PC-3 (cell line): ENCODE results near the gene CASK. TPM values are rescaled to one million over a fixed set of nuclear protein-coding genes. Genes with fewer than 3 reads are reported as not detected.

Source experiments
- ATAC-seq: fragments of 200-7000 bp; cut with Tn5 transposase; 2 replicates; pipeline ENCODE4 v1.9.1; 2020; ENCODE audit warnings: mild to moderate bottlenecking, moderate library complexity
- BruUV-seq: library from RNA; stranded (reverse); fragments of 400-500 nt; replicated peaks from 2 replicates; lab custom pipeline; 2021; lab: Mats Ljungman, UMichigan
- CTCF ChIA-PET: fragments of 300-600 bp; sonication (Branson Sonifier 250); formaldehyde crosslinking; loops from one replicate; lab custom pipeline; 2022; ENCODE audit warnings: antibody characterized with exemption; lab: Charles Lee
- POLR2A ChIA-PET: fragments of 300-600 bp; sonication (Branson Sonifier 250); formaldehyde crosslinking; loops from one replicate; lab custom pipeline; 2022; ENCODE audit warnings: antibody characterized with exemption; ENCODE audit not compliant: unreplicated experiment; lab: Charles Lee
- DNase-seq: peaks from one replicate; pipeline ENCODE4 v3.0.0-alpha.2; 2015
- H2AFZ ChIP-seq: fragments of 300-600 bp; sonication (generic); 2 replicates; pipeline ENCODE4 v1.6.0; 2016; ENCODE audit warnings: antibody characterized with exemption, low read length
- H3F3A ChIP-seq: fragments of 300-600 bp; sonication (generic); one replicate; pipeline ENCODE4 v1.6.0; 2017; ENCODE audit warnings: antibody characterized with exemption, low read length, control low read depth, mild to moderate bottlenecking; ENCODE audit not compliant: unreplicated experiment
- H3K27ac ChIP-seq: fragments of 300-600 bp; sonication (generic); 2 replicates; pipeline ENCODE4 v1.5.1; 2016; ENCODE audit warnings: mild to moderate bottlenecking, low read length
- H3K27me3 ChIP-seq: fragments of 300-600 bp; sonication (generic); 2 replicates; pipeline ENCODE4 v1.6.1; 2016; ENCODE audit warnings: low read length, mixed read lengths
- H3K36me3 ChIP-seq: fragments of 300-600 bp; sonication (generic); 2 replicates; pipeline ENCODE4 v1.6.1; 2016; ENCODE audit warnings: low read depth, mixed run types, low read length, mixed read lengths
- H3K4me1 ChIP-seq: fragments of 300-600 bp; sonication (generic); 2 replicates; pipeline ENCODE4 v1.5.1; 2016; ENCODE audit warnings: low read length; ENCODE audit not compliant: insufficient read depth
- H3K4me2 ChIP-seq: fragments of 300-600 bp; sonication (generic); 2 replicates; pipeline ENCODE4 v1.6.0; 2016; ENCODE audit warnings: low read length
- H3K4me3 ChIP-seq: fragments of 300-600 bp; sonication (generic); 2 replicates; pipeline ENCODE4 v1.5.1; 2016; ENCODE audit warnings: mild to moderate bottlenecking, low read length, mixed read lengths
- H3K79me2 ChIP-seq: fragments of 300-600 bp; sonication (generic); 2 replicates; pipeline ENCODE4 v1.6.1; 2017; ENCODE audit warnings: low read length, mixed read lengths
- H3K9ac ChIP-seq: fragments of 300-600 bp; sonication (generic); 2 replicates; pipeline ENCODE4 v1.6.0; 2016; ENCODE audit warnings: mild to moderate bottlenecking, low read length
- H3K9me2 ChIP-seq: fragments of 300-600 bp; sonication (generic); replicated peaks from 2 replicates; pipeline ENCODE4 v1.6.1; 2016; ENCODE audit warnings: mixed run types, low read length, mixed read lengths
- H3K9me3 ChIP-seq: fragments of 300-600 bp; sonication (generic); 2 replicates; pipeline ENCODE4 v1.6.1; 2016; ENCODE audit warnings: low read length, mixed read lengths
- H4K20me1 ChIP-seq: fragments of 300-600 bp; sonication (generic); 2 replicates; pipeline ENCODE4 v1.6.1; 2016; ENCODE audit warnings: low read length, mixed read lengths
- CTCF ChIP-seq: fragments of 300-600 bp; sonication (generic); conservative IDR thresholded peaks from 2 replicates; pipeline ENCODE4 v1.5.1; 2017; ENCODE audit warnings: antibody characterized with exemption, low read depth, mild to moderate bottlenecking, low read length
- EZH2 ChIP-seq: fragments of 300-600 bp; sonication (generic); IDR thresholded peaks from one replicate; pipeline ENCODE4 v1.6.1; 2017; ENCODE audit warnings: antibody characterized with exemption, mild to moderate bottlenecking, low read length; ENCODE audit not compliant: unreplicated experiment
- EZH2phosphoT487 ChIP-seq: fragments of 300-600 bp; sonication (generic); IDR thresholded peaks from 2 replicates; pipeline ENCODE4 v1.6.1; 2018; ENCODE audit warnings: mild to moderate bottlenecking, antibody characterized with exemption, low read length, borderline replicate concordance
- intact Hi-C: fragments of 100-400 bp; cut with micrococcal nuclease; formaldehyde crosslinking; loops from 2 replicates; pipeline ENCODE4 v1.9.0; 2023
- total RNA-seq: library from RNA; depleted of rRNA; stranded (reverse); fragments of >200 nt; gene quantifications from 2 replicates; pipeline ENCODE4 v1.2.3, GENCODE V29; 2014

Gene CASK
- total RNA-seq, 1 experiment from 2014 or later = 21.4 TPM

- Histone ChIP-seq H3F3A (no peaks in the 10 kb centered on the region), H3K9me2 (no peaks in the 10 kb centered on the region), H3K27me3 (no peaks in the 10 kb centered on the region), H3K79me2 (no peaks in the 10 kb centered on the region), H4K20me1 (no peaks in the 10 kb centered on the region), H3K36me3 (no peaks in the 10 kb centered on the region), H3K4me3 (no peak overlapping the region), H3K4me1 (no peaks in the 10 kb centered on the region), H3K9me3 (no peaks in the 10 kb centered on the region), H2AFZ (no peak overlapping the region), H3K4me2 (no peak overlapping the region), H3K27ac (no peak overlapping the region), H3K9ac (no peak overlapping the region)
- no TSS peak for BruUV-seq
- DNase-seq (no peak), ATAC-seq (no peak)
- ChIA-PET POLR2A (no interaction called here), CTCF (no interaction called here)
- TF ChIP-seq CTCF (no peak), EZH2phosphoT487 (no peak), EZH2 (no peak)
- intact Hi-C loops = no loop called here
Measured at GRCh38 chrX:41634284-41634683, 289.1 kb downstream of the CASK start.

DNA sequence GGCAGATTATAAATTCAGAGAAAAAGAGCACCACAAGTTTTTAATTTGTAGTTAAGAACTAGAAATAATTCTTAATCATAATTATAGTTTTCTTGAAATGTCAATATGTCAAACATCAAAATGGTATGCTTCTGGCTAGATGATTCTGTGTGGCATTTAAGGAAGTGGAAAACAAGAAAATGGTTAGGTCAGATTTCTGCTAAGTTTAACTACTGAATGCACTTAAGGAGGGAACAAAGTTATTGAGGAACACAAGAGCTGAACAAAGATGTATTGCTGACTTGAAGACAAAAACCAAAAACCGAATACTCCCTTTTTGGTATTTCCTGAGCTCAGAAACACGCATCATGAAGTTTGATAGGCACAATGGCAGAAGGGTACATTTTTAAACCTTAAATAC lies 293.3 kb downstream of the CASK start:
- ChIA-PET POLR2A (no interaction called here), CTCF (no interaction called here)
- ATAC-seq (no peak), DNase-seq (no peak)
- no peaks in the 10 kb centered on the region for H3K9me2 ChIP-seq
- H3F3A ChIP-seq = no peaks in the 10 kb centered on the region
- TF ChIP-seq EZH2 = no peak
- TF ChIP-seq EZH2phosphoT487 = no peak
- TF ChIP-seq CTCF = no peak
- H3K4me3 ChIP-seq = no peak overlapping the region
- H3K9me3 ChIP-seq = no peaks in the 10 kb centered on the region
- no peaks in the 10 kb centered on the region for H3K27me3 ChIP-seq
- H3K36me3 ChIP-seq = no peaks in the 10 kb centered on the region
- no peaks in the 10 kb centered on the region for H3K79me2 ChIP-seq
- no peaks in the 10 kb centered on the region for H3K4me1 ChIP-seq
- BruUV-seq = no TSS peak
- no peak overlapping the region for H3K4me2 ChIP-seq
- intact Hi-C loops = no loop called here
- H3K9ac ChIP-seq = no peak overlapping the region
- no peak overlapping the region for H3K27ac ChIP-seq
- H2AFZ ChIP-seq = no peak overlapping the region
- H4K20me1 ChIP-seq = no peaks in the 10 kb centered on the region

DNA sequence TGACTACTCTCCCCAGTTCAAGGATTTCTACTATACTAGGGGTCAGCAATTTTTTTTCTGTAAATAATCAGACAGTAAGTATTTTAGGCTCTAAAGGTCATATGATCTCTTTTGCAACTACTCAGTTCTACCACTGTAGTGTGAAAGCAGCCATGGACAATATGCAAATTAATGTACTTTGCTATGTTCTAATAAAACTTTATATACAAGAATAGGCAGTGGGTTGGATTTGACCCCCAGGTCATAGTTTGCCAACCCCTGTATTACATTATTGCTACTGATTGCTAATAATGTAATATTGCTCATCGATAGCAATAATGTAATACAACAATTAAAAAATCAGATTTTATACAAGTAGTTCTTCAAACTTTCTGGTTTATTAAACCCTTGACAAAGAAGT lies 293.8 kb downstream of the CASK start:
- no peaks in the 10 kb centered on the region for H3K27me3 ChIP-seq
- ChIA-PET CTCF (no interaction called here), POLR2A (no interaction called here)
- H3K4me3 ChIP-seq = no peak overlapping the region
- H3K79me2 ChIP-seq = no peaks in the 10 kb centered on the region
- intact Hi-C loops = no loop called here
- no peaks in the 10 kb centered on the region for H3K4me1 ChIP-seq
- no peaks in the 10 kb centered on the region for H3F3A ChIP-seq
- H3K9me2 ChIP-seq = no peaks in the 10 kb centered on the region
- no peak overlapping the region for H3K9ac ChIP-seq
- TF ChIP-seq EZH2phosphoT487 (no peak), CTCF (no peak), EZH2 (no peak)
- H3K36me3 ChIP-seq = no peaks in the 10 kb centered on the region
- no TSS peak for BruUV-seq
- DNase-seq (no peak), ATAC-seq (no peak)
- no peak overlapping the region for H3K4me2 ChIP-seq
- no peak overlapping the region for H2AFZ ChIP-seq
- H4K20me1 ChIP-seq = no peaks in the 10 kb centered on the region
- H3K9me3 ChIP-seq = no peaks in the 10 kb centered on the region
- H3K27ac ChIP-seq = no peak overlapping the region
